Ishikawa (cell line): ENCODE data around the gene CACNG7.

Experiments
- YY1 ChIP-seq: IDR thresholded peaks from 2 replicates; pipeline ENCODE4 v1.6.1; 2012; ENCODE audit warnings: low read depth
- ZBTB7A ChIP-seq: IDR thresholded peaks from 2 replicates; pipeline ENCODE4 v1.6.1; 2012; ENCODE audit warnings: low read depth

DNA sequence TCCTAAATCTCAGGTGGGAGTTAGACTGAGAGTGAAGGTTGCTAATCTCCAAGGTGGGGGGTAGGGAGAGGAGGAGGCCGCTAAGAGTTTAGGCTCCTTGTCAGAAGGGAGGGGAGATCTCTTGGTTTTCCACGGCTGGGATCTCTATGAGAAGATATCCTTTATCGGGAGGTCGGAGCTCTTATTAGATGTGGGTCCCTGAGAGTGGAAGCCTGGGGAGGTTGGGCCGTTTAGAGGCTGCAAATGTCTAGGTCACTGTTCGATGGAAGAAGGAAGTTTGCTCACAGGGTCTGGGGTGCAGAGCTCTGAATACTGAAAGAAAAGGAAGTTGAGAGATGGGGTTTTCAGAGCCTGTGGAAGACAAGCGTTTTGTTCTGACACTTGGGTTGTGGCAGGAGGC is 37.6 kb upstream of the CACNG7 start:
- TF ChIP-seq YY1 (no peak), ZBTB7A (no peak)
